ENCODE data around the gene OR52N1. TPM values are rescaled to one million over a fixed set of nuclear protein-coding genes. Genes with fewer than 3 reads are reported as not detected.
A peak's percentile ranks its signal among the peaks of the same experiment; 100 is the strongest.

Gene OR52N1
- total and polyA plus RNA-seq, 9 of the 15 experiments (the other 6 are each of a cell fraction or from before 2014, with no cell fraction given), result not detected

GRCh38 chr11:5815534-5815933, 24.5 kb upstream of the OR52N1 start (continued):
- no peak for TF ChIP-seq THRB (CRISPR knock-in tag; conservative IDR thresholded peaks at IDR 0.05)
- 0 out of 4 replicates have a peak, but pooled peaks have one; percentile 28 to 80 for TF ChIP-seq ZNF318 (IDR thresholded peaks at IDR 0.05; ENCODE audit: borderline replicate concordance in 1 of 2, low read depth in 1 of 2)
- peak; percentile 94 for TF ChIP-seq NFE2 (IDR thresholded peaks at IDR 0.05; ENCODE audit: low read depth)
- TF ChIP-seq MCM3 (IDR thresholded peaks at IDR 0.05), result no peak
- TF ChIP-seq, protein P1, sequence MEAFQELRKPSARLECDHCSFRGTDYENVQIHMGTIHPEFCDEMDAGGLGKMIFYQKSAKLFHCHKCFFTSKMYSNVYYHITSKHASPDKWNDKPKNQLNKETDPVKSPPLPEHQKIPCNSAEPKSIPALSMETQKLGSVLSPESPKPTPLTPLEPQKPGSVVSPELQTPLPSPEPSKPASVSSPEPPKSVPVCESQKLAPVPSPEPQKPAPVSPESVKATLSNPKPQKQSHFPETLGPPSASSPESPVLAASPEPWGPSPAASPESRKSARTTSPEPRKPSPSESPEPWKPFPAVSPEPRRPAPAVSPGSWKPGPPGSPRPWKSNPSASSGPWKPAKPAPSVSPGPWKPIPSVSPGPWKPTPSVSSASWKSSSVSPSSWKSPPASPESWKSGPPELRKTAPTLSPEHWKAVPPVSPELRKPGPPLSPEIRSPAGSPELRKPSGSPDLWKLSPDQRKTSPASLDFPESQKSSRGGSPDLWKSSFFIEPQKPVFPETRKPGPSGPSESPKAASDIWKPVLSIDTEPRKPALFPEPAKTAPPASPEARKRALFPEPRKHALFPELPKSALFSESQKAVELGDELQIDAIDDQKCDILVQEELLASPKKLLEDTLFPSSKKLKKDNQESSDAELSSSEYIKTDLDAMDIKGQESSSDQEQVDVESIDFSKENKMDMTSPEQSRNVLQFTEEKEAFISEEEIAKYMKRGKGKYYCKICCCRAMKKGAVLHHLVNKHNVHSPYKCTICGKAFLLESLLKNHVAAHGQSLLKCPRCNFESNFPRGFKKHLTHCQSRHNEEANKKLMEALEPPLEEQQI (IDR thresholded peaks at IDR 0.05), result peak; percentile 55; the same call in 1 of the 2 replicates
- no peak for TF ChIP-seq ZNF584 (CRISPR knock-in tag; IDR thresholded peaks at IDR 0.05; ENCODE audit: low read depth)
- TF ChIP-seq RNF2 (IDR thresholded peaks at IDR 0.05), result no peak
- no peak for TF ChIP-seq HOXB6 (CRISPR knock-in tag; IDR thresholded peaks at IDR 0.05; ENCODE audit: borderline replicate concordance)
- TF ChIP-seq, protein P2, sequence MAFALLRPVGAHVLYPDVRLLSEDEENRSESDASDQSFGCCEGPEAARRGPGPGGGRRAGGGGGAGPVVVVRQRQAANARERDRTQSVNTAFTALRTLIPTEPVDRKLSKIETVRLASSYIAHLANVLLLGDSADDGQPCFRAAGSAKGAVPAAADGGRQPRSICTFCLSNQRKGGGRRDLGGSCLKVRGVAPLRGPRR (CRISPR knock-in tag; IDR thresholded peaks at IDR 0.05), result no peak
- TF ChIP-seq CEBPB (tag; IDR thresholded peaks at IDR 0.05), result peak; percentile 71
- peak; percentile 46; the same call in 1 of the 2 replicates for TF ChIP-seq EP300 (IDR thresholded peaks at IDR 0.05; ENCODE audit: low read length)
- TF ChIP-seq CBX5 (IDR thresholded peaks at IDR 0.05; ENCODE audit: borderline replicate concordance, low read depth), result peak; percentile 78
- no peak for TF ChIP-seq SIRT6 (IDR thresholded peaks at IDR 0.05; ENCODE audit: low read depth, low read length)
- no peak for TF ChIP-seq EWSR1 (IDR thresholded peaks at IDR 0.05; ENCODE audit: borderline replicate concordance, low read depth, partially characterized antibody)
- peak in 1 of 2 experiments; percentile 92; a peak in 2 of 3 replicates for TF ChIP-seq CBX3 (IDR thresholded peaks at IDR 0.05; ENCODE audit: borderline replicate concordance in 1 of 2, low read length in 2 of 2)
- peak; percentile 65; the same call in 1 of the 2 replicates for TF ChIP-seq ZNF316 (IDR thresholded peaks at IDR 0.05)
- 0 out of 2 replicates have a peak, but pooled peaks have one; percentile 0 for TF ChIP-seq SP1 (CRISPR knock-in tag; IDR thresholded peaks at IDR 0.05)
